ENCODE results near the gene AK1. TPM values are rescaled to one million over a fixed set of nuclear protein-coding genes. Genes with fewer than 3 reads are reported as not detected.

Gene AK1
- total RNA-seq, 1 experiment from 2014 or later, result 62.1 TPM

DNA sequence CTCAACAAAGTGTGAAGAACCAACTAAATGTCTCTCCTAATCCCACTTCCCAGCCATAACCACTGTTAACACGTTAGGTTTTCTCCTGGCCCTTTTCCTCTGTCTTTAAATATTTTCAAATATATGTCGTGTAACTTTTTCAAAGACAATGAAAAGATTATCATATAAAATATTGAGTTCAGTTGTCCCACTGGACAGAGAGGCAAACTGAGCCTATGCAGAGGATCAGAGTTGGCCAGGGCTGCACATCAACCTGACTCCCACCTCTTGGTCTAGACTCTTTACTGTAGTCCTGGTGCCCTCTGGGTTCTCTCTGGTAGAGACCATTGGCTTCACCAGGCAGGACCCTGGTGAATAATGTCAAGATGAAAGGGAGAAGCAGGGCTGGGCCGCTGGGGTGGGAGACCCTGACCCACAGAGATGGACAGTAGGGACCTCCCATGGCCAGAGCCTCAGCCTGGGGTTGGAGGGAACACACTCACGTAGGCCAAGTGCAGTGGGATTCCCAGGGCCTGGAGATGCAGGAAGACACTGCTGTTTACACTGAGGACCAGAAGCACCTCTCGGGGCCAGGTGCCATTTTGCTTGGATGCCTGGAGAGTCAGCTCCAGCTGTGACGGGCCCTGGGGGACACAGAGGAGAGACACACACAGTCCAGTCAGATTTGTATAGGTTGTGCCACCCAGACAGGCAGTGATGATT lies 48.1 kb downstream of the AK1 start:
- in situ Hi-C loops (cut with HindIII; ENCODE audit: low pct_unique_long_range_greater_than_20kb, low sequenced_read_pairs) (no loop called here), intact Hi-C loops (cut with micrococcal nuclease; ENCODE audit: unreplicated experiment) (no loop called here)
- Histone ChIP-seq H3K4me3 (ENCODE audit: low read depth in 2 of 2, low read length in 2 of 2) (no peak overlapping the region), H3K4me1 (ENCODE audit: control insufficient read depth, insufficient read depth, low read length) (no peaks in the 10 kb centered on the region), H3K9me3 (ENCODE audit: control insufficient read depth, insufficient read depth, low read depth, low read length) (no peaks in the 10 kb centered on the region), H3K36me3 (ENCODE audit: control insufficient read depth, insufficient read depth, low read length) (no peaks in the 10 kb centered on the region), H3K27me3 (ENCODE audit: control insufficient read depth, insufficient read depth, low read length) (no peaks in the 10 kb centered on the region), H3K27ac (ENCODE audit: low read length) (no peak overlapping the region)
- ChIA-PET POLR2A (no interaction called here), CTCF (no interaction called here)
- DNase-seq (ENCODE audit: low read depth, low spot score) (no peak), ATAC-seq (no peak)
- BruUV-seq (replicated peaks), result no TSS peak
- no peak for TF ChIP-seq SIN3A (IDR thresholded peaks at IDR 0.05; ENCODE audit: borderline replicate concordance, insufficient read depth, low read depth, low read length)
- TF ChIP-seq, protein P1, sequence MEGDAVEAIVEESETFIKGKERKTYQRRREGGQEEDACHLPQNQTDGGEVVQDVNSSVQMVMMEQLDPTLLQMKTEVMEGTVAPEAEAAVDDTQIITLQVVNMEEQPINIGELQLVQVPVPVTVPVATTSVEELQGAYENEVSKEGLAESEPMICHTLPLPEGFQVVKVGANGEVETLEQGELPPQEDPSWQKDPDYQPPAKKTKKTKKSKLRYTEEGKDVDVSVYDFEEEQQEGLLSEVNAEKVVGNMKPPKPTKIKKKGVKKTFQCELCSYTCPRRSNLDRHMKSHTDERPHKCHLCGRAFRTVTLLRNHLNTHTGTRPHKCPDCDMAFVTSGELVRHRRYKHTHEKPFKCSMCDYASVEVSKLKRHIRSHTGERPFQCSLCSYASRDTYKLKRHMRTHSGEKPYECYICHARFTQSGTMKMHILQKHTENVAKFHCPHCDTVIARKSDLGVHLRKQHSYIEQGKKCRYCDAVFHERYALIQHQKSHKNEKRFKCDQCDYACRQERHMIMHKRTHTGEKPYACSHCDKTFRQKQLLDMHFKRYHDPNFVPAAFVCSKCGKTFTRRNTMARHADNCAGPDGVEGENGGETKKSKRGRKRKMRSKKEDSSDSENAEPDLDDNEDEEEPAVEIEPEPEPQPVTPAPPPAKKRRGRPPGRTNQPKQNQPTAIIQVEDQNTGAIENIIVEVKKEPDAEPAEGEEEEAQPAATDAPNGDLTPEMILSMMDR (IDR thresholded peaks at IDR 0.05), result no peak
- no peak for TF ChIP-seq TCF7L2 (IDR thresholded peaks at IDR 0.05; ENCODE audit: low read depth, low read length)
- no peak for TF ChIP-seq POLR2AphosphoS5 (IDR thresholded peaks at IDR 0.05; ENCODE audit: low read depth, low read length)
- TF ChIP-seq, protein P2, sequence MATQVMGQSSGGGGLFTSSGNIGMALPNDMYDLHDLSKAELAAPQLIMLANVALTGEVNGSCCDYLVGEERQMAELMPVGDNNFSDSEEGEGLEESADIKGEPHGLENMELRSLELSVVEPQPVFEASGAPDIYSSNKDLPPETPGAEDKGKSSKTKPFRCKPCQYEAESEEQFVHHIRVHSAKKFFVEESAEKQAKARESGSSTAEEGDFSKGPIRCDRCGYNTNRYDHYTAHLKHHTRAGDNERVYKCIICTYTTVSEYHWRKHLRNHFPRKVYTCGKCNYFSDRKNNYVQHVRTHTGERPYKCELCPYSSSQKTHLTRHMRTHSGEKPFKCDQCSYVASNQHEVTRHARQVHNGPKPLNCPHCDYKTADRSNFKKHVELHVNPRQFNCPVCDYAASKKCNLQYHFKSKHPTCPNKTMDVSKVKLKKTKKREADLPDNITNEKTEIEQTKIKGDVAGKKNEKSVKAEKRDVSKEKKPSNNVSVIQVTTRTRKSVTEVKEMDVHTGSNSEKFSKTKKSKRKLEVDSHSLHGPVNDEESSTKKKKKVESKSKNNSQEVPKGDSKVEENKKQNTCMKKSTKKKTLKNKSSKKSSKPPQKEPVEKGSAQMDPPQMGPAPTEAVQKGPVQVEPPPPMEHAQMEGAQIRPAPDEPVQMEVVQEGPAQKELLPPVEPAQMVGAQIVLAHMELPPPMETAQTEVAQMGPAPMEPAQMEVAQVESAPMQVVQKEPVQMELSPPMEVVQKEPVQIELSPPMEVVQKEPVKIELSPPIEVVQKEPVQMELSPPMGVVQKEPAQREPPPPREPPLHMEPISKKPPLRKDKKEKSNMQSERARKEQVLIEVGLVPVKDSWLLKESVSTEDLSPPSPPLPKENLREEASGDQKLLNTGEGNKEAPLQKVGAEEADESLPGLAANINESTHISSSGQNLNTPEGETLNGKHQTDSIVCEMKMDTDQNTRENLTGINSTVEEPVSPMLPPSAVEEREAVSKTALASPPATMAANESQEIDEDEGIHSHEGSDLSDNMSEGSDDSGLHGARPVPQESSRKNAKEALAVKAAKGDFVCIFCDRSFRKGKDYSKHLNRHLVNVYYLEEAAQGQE (IDR thresholded peaks at IDR 0.05; ENCODE audit: insufficient read depth in 1 of 2, low read depth in 2 of 2, low read length in 1 of 2), result no peak

DNA sequence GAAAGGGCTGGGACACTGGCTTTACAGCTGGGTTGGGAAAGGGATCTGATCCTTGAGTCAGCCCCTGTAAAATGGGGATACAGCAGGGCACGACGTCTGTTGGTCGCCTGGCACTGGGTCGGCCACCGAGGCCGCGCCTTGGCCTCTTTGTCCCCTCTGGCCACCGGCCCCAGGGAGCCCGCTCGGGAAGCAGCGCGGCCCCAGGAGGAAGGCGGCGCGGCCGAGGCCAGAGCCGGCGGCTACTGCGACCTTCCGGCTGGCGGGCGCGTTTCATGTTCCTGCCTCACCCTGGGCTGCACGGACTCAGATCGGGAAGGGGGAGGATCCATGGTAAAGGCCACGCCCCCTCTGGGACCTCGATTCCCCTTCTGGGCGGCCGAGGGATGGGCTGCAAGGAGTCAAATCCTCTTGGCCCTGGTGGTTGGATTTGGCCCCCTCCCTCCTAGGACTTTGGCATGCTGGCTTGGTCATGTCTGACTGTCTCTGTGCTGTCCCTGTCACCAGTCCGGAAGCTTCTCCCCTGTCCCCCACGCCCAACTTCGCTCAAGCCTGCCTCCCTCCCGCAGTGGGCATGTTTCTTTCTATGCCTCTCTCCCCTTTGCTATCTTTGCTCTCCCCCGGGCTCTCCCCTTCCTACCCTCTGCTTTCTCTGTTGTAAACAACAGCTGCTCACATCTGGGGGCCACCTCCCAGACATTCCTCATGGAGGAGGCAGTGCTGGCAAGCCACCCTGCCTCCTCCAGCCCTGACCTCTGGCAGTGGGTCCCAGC lies 49.0 kb downstream of the AK1 start:
- in situ Hi-C loops (cut with HindIII; ENCODE audit: low pct_unique_long_range_greater_than_20kb, low sequenced_read_pairs), result no loop called here
- Histone ChIP-seq H3K27me3 (ENCODE audit: control insufficient read depth, insufficient read depth, low read length) (no peaks in the 10 kb centered on the region), H3K9me3 (ENCODE audit: control insufficient read depth, insufficient read depth, low read depth, low read length) (no peaks in the 10 kb centered on the region), H3K27ac (ENCODE audit: low read length) (no peak overlapping the region), H3K4me1 (ENCODE audit: control insufficient read depth, insufficient read depth, low read length) (no peaks in the 10 kb centered on the region), H3K36me3 (ENCODE audit: control insufficient read depth, insufficient read depth, low read length) (no peaks in the 10 kb centered on the region), H3K4me3 (ENCODE audit: low read depth in 2 of 2, low read length in 2 of 2) (no peak overlapping the region)
- BruUV-seq (replicated peaks), result no TSS peak
- ChIA-PET POLR2A (interaction anchor here (0.6 kb wide), 1 partner anchor 133 kb away, joined by 3 read pairs; no protein-coding TSS in a partner anchor), CTCF (interaction anchor here (0.5 kb wide), 1 partner anchor 31 kb away, joined by 5 read pairs; no protein-coding TSS in a partner anchor)
- TF ChIP-seq, protein P1 (IDR thresholded peaks at IDR 0.05), result no peak
- no peak for TF ChIP-seq SIN3A (IDR thresholded peaks at IDR 0.05; ENCODE audit: borderline replicate concordance, insufficient read depth, low read depth, low read length)
- TF ChIP-seq, protein P2 (IDR thresholded peaks at IDR 0.05; ENCODE audit: insufficient read depth in 1 of 2, low read depth in 2 of 2, low read length in 1 of 2), result no peak
- no peak for TF ChIP-seq TCF7L2 (IDR thresholded peaks at IDR 0.05; ENCODE audit: low read depth, low read length)
- no peak for TF ChIP-seq POLR2AphosphoS5 (IDR thresholded peaks at IDR 0.05; ENCODE audit: low read depth, low read length)
- ATAC-seq, result no peak
- intact Hi-C loops (cut with micrococcal nuclease; ENCODE audit: unreplicated experiment), result no loop called here
- DNase-seq (ENCODE audit: low read depth, low spot score), result no peak

Data from Panc1 (cell line).